K562 (cell line): ENCODE results near the gene RPL22L1. TPM values are rescaled to one million over a fixed set of nuclear protein-coding genes. Genes with fewer than 3 reads are reported as not detected.

ENCODE experiments used
- ATAC-seq: fragments of 200-7000 bp; cut with Tn5 transposase; 3 replicates; pipeline ENCODE4 v1.9.1; 2020; ENCODE audit warnings: moderate library complexity
- BruUV-seq: library from RNA; stranded (reverse); fragments of 400-500 nt; replicated peaks from 2 replicates; lab custom pipeline; 2021; lab: Mats Ljungman, UMichigan
- CTCF ChIA-PET: fragments of 300-600 bp; formaldehyde crosslinking; extraction: SDS; loops from one replicate; lab custom pipeline; 2021; ENCODE audit warnings: low intra/inter-chr PET ratio; lab: Yijun Ruan, JAX
- POLR2A ChIA-PET: fragments of 300-600, 350-650 bp; sonication (Branson Sonifier 250); formaldehyde crosslinking; extraction: SDS; loops from one replicate; lab custom pipeline; 2021; ENCODE audit warnings: antibody characterized with exemption, inconsistent platforms; lab: Yijun Ruan, JAX
- DNase-seq, 4 experiments: peaks; one replicate each; pipeline versions ENCODE4 v3.0.0 to v3.0.0-alpha.2; 2011 to 2018; ENCODE audit warnings: low spot score in 3 of 4, mixed read lengths in 3 of 4; ENCODE audit errors: extremely low read depth in 1 of 4
- FAIRE-seq: peaks from 2 replicates; lab custom pipeline; 2011; peaks lifted over from hg19 to GRCh38; lab: Jason Lieb, UNC
- H2AFZ ChIP-seq: 2 replicates; pipeline ENCODE4 v1.6.0; 2011; ENCODE audit warnings: low read depth, low read length, control low read depth, inconsistent platforms
- H3K27ac ChIP-seq: fragments of 200-600 bp; 3 replicates; pipeline ENCODE4 v1.8.0; 2011; ENCODE audit warnings: low read depth, mild to moderate bottlenecking, control low read depth, inconsistent platforms, low read length, moderate library complexity, mixed read lengths; ENCODE audit errors: extremely low read depth
- H3K27me3 ChIP-seq, 2 experiments: fragments of 300-600 bp in 1 of 2; 2 replicates in 1 of 2; 3 replicates in 1 of 2; pipeline versions ENCODE4 v1.6.0 to v1.8.0; 2011; ENCODE audit warnings: inconsistent platforms in 2 of 2, low read length in 2 of 2, mild to moderate bottlenecking in 1 of 2, mixed read lengths in 1 of 2, moderate library complexity in 1 of 2; ENCODE audit not compliant: control insufficient read depth in 2 of 2, insufficient read depth in 2 of 2
- H3K36me3 ChIP-seq: fragments of 300-600 bp; 3 replicates; pipeline ENCODE4 v1.8.0; 2011; ENCODE audit warnings: mild to moderate bottlenecking, low read length, inconsistent platforms; ENCODE audit not compliant: control insufficient read depth, insufficient read depth
- H3K4me1 ChIP-seq, 2 experiments: fragments of 200-600 bp in 1 of 2; replicated peaks in 1 of 2; 2 replicates in 1 of 2; 3 replicates in 1 of 2; pipeline versions ENCODE4 v1.5.1 to v1.8.0; 2011; ENCODE audit warnings: inconsistent platforms in 2 of 2, low read length in 2 of 2, mild to moderate bottlenecking in 1 of 2, mixed read lengths in 1 of 2, moderate library complexity in 1 of 2; ENCODE audit not compliant: control insufficient read depth in 2 of 2, insufficient read depth in 2 of 2
- H3K4me2 ChIP-seq: 2 replicates; pipeline ENCODE4 v1.6.1; 2011; ENCODE audit warnings: low read length, control low read depth, inconsistent platforms, mixed read lengths; ENCODE audit not compliant: insufficient read depth
- H3K4me3 ChIP-seq: fragments of 200-600 bp; sonication (generic), shearing (Covaris generic); 2 replicates; pipeline ENCODE4 v1.5.1; 2016; ENCODE audit warnings: control low read depth, inconsistent platforms
- H3K79me2 ChIP-seq: fragments of 200-600 bp; 3 replicates; pipeline ENCODE4 v1.8.0; 2011; ENCODE audit warnings: low read length, inconsistent platforms; ENCODE audit not compliant: control insufficient read depth, insufficient read depth
- H3K9ac ChIP-seq, 2 experiments: 2 replicates each; pipeline versions ENCODE4 v1.6.0 to v1.6.1; 2011; ENCODE audit warnings: low read depth in 2 of 2, low read length in 2 of 2, control low read depth in 1 of 2, inconsistent platforms in 1 of 2, mild to moderate bottlenecking in 1 of 2, mixed read lengths in 1 of 2; ENCODE audit not compliant: insufficient read depth in 1 of 2
- H3K9me1 ChIP-seq: one replicate; pipeline ENCODE4 v1.6.0; 2011; ENCODE audit warnings: inconsistent platforms, mild to moderate bottlenecking, low read length, moderate library complexity; ENCODE audit not compliant: control insufficient read depth, insufficient read depth
- H3K9me3 ChIP-seq: replicated peaks from 2 replicates; pipeline ENCODE4 v1.5.1; 2011; ENCODE audit warnings: low read depth, low read length, inconsistent platforms; ENCODE audit not compliant: control insufficient read depth, insufficient read depth
- H4K20me1 ChIP-seq: replicated peaks from 2 replicates; pipeline ENCODE4 v1.6.1; 2011; ENCODE audit warnings: low read length, inconsistent platforms, mixed read lengths; ENCODE audit not compliant: control insufficient read depth, insufficient read depth
- BMI1 ChIP-seq: fragments of 150-350 bp; IDR thresholded peaks from 2 replicates; pipeline ENCODE4 v1.6.1; 2014; ENCODE audit warnings: low read length
- ELF2 ChIP-seq: fragments of 250-450 bp; sonication (Bioruptor Pico); IDR thresholded peaks from 2 replicates; pipeline ENCODE4 v1.5.0; 2021; ENCODE audit warnings: mild to moderate bottlenecking
- FOXK2 ChIP-seq, 2 experiments: fragments of 450-650 bp; IDR thresholded peaks in 1 of 2; conservative IDR thresholded peaks in 1 of 2; 2 replicates each; pipeline ENCODE4 v1.6.1; 2016; ENCODE audit warnings: low read depth in 2 of 2, mild to moderate bottlenecking in 1 of 2
- HDAC1 ChIP-seq, 2 experiments: fragments of 450-650 bp; IDR thresholded peaks; 2 replicates each; pipeline ENCODE4 v1.6.1; 2016 to 2017; ENCODE audit warnings: inconsistent platforms in 1 of 2, mild to moderate bottlenecking in 1 of 2, moderate library complexity in 1 of 2
- HINFP ChIP-seq: fragments of 450-650 bp; conservative IDR thresholded peaks from 2 replicates; pipeline ENCODE4 v1.6.1; 2016; ENCODE audit warnings: missing genetic modification characterization, low read depth, mild to moderate bottlenecking, control low read depth, missing compliant biosample characterization
- TCFL5 ChIP-seq: fragments of 250-450 bp; sonication (Bioruptor Pico); conservative IDR thresholded peaks from 2 replicates; pipeline ENCODE4 v1.6.1; 2021; ENCODE audit warnings: mild to moderate bottlenecking, moderate library complexity, matching md5 sums
- WGBS: fragments of 100-300 bp; shearing (Covaris generic); methylation state at CpG from one replicate; pipeline ENCODE4 v1.1.6; 2016; ENCODE audit warnings: low coverage, mixed read lengths; ENCODE audit not compliant: insufficient coverage; ENCODE audit errors: missing lambda C conversion rate; 5-methylcytosine and 5-hydroxymethylcytosine counted together
- in situ Hi-C: fragments of 300-500 bp; cut with MboI; formaldehyde crosslinking; loops from 4 replicates; pipeline ENCODE4 v1.15.0; 2018; ENCODE audit warnings: inconsistent platforms, mixed read lengths
- intact Hi-C: fragments of 100-400 bp; cut with micrococcal nuclease; formaldehyde crosslinking; loops from 2 replicates; pipeline ENCODE4 v1.14.2; 2022
- polyA plus RNA-seq, 8 experiments: library from polyadenylated mRNA; depleted of rRNA in 4 of 8; stranded (reverse) in 5 of 8; unstranded in 3 of 8; fragments of >200 nt; fragmentation: Nextera tagmentation in 2 of 8; fragmentation: Illumina TruSeq in 1 of 8; extraction: Ambion mirVana in 2 of 8; extraction: Trizol in 1 of 8; gene quantifications; 2 replicates each; pipeline versions ENCODE4 v1.2.1 to v1.2.3, GENCODE V29; 2011 to 2014; ENCODE audit warnings: inconsistent platforms in 1 of 8, missing spikeins in 1 of 8
- total RNA-seq, 7 experiments: library from RNA; depleted of rRNA in 6 of 7; stranded (reverse); fragments of >200 nt in 6 of 7; fragmentation: Illumina TruSeq in 2 of 7; extraction: Trizol in 2 of 7; gene quantifications; 2 replicates each; pipeline versions ENCODE4 v1.2.1 to v1.2.3, GENCODE V29; 2011 to 2021; ENCODE audit warnings: low replicate concordance in 1 of 7

RPL22L1 gene
- total and polyA plus RNA-seq, 9 of the 15 experiments (the other 6 are each of a cell fraction or from before 2014, with no cell fraction given) = 53.9 to 198 (median 108) TPM

- Histone ChIP-seq H3K36me3 (no peaks in the 10 kb centered on the region), H3K27me3 (no peaks in the 10 kb centered on the region), H2AFZ (no peak overlapping the region), H3K9me1 (no peaks in the 10 kb centered on the region), H3K4me3 (no peak overlapping the region), H3K9ac (no peak overlapping the region), H3K9me3 (no peaks in the 10 kb centered on the region), H3K4me2 (no peak overlapping the region), H3K79me2 (no peaks in the 10 kb centered on the region), H3K4me1 (0 out of 5 replicates have a peak, but pooled peaks cover 0 to 4% of the 10 kb centered on the region in 2 experiments), H4K20me1 (no peaks in the 10 kb centered on the region), H3K27ac (no peak overlapping the region)
- in situ Hi-C loops = no loop called here
- intact Hi-C loops = no loop called here
- ChIA-PET POLR2A (interaction anchor here (1.2 kb wide), 1 partner anchor 10 kb away, joined by 3 read pairs; no protein-coding TSS in a partner anchor), CTCF (interaction anchor here (0.6 kb wide), 1 partner anchor 450 kb away, joined by 3 read pairs; no protein-coding TSS in a partner anchor)
- DNase-seq (no peak), ATAC-seq (no peak), FAIRE-seq (no peak)
- no TSS peak for BruUV-seq
- TF ChIP-seq HDAC1 (IDR thresholded peaks at IDR 0.05) (no peak), ELF2 (no peak), BMI1 (no peak), FOXK2 (conservative IDR thresholded peaks at IDR 0.05 in 1 of 2, IDR thresholded peaks at IDR 0.05 in 1 of 2; ENCODE audit: low read depth in 2 of 2) (no peak), HINFP (no peak), TCFL5 (no peak)
- 43% methylated on average over 5 of the region's 5 CpGs for WGBS
Observed at GRCh38 chr3:170858599-170858998, 11.4 kb downstream of the RPL22L1 start.
